GM12878 (cell line): Measurements from ENCODE around the gene PC. TPM values are rescaled to one million over a fixed set of nuclear protein-coding genes. Genes with fewer than 3 reads are reported as not detected.

ENCODE experiments used
- ATAC-seq: fragments of 200-7000 bp; cut with Tn5 transposase; 3 replicates; pipeline ENCODE4 v1.9.1; 2020; ENCODE audit warnings: mild to moderate bottlenecking, moderate library complexity
- BruUV-seq: library from RNA; stranded (reverse); fragments of 400-500 nt; replicated peaks from 2 replicates; lab custom pipeline; 2021; lab: Mats Ljungman, UMichigan
- CTCF ChIA-PET: fragments of 300-600 bp; sonication (Branson Sonifier 250); formaldehyde crosslinking; extraction: SDS; loops from one replicate; lab custom pipeline; 2021; ENCODE audit warnings: inconsistent platforms; lab: Yijun Ruan, JAX
- POLR2A ChIA-PET: fragments of 350-600 bp; formaldehyde crosslinking; extraction: SDS; loops from one replicate; lab custom pipeline; 2021; ENCODE audit warnings: inconsistent platforms; lab: Charles Lee
- RAD21 ChIA-PET: fragments of 300-600 bp; sonication (Branson Sonifier 250); formaldehyde crosslinking; loops from one replicate; lab custom pipeline; 2023; ENCODE audit warnings: antibody characterized with exemption; ENCODE audit not compliant: unreplicated experiment; lab: Charles Lee
- SMC1A ChIA-PET: fragments of 300-600 bp; sonication (Branson Sonifier 250); formaldehyde crosslinking; loops from one replicate; lab custom pipeline; 2023; ENCODE audit not compliant: unreplicated experiment, uncharacterized antibody; lab: Charles Lee
- DNase-seq: peaks from one replicate; pipeline ENCODE4 v3.0.0-alpha.2; 2011; ENCODE audit warnings: low read depth, low spot score
- FAIRE-seq: peaks from 3 replicates; lab custom pipeline; 2011; peaks lifted over from hg19 to GRCh38; lab: Jason Lieb, UNC
- H2AFZ ChIP-seq: 2 replicates; pipeline ENCODE4 v1.6.0; 2011; ENCODE audit warnings: low read depth, low read length, control low read depth; ENCODE audit not compliant: control insufficient read depth
- H3K27ac ChIP-seq: 2 replicates; pipeline ENCODE4 v1.5.1; 2011; ENCODE audit warnings: control low read depth; ENCODE audit not compliant: control insufficient read depth, insufficient read depth
- H3K27me3 ChIP-seq, 2 experiments: replicated peaks in 1 of 2; 2 replicates each; pipeline versions ENCODE4 v1.6.0 to v1.6.1; 2011; ENCODE audit warnings: low read length in 1 of 2; ENCODE audit not compliant: control insufficient read depth in 2 of 2, insufficient read depth in 2 of 2
- H3K36me3 ChIP-seq, 2 experiments: 2 replicates each; pipeline ENCODE4 v1.5.1; 2011; ENCODE audit warnings: low read length in 1 of 2; ENCODE audit not compliant: control insufficient read depth in 2 of 2, insufficient read depth in 2 of 2
- H3K4me1 ChIP-seq: 2 replicates; pipeline ENCODE4 v1.6.1; 2011; ENCODE audit warnings: mild to moderate bottlenecking, low read length, moderate library complexity, mixed read lengths; ENCODE audit not compliant: control insufficient read depth, insufficient read depth
- H3K4me2 ChIP-seq: 2 replicates; pipeline ENCODE4 v1.6.0; 2011; ENCODE audit warnings: control low read depth; ENCODE audit not compliant: control insufficient read depth, insufficient read depth
- H3K4me3 ChIP-seq: fragments of 200-600 bp; sonication (generic); 2 replicates; pipeline ENCODE4 v1.5.1; 2016
- H3K79me2 ChIP-seq: 2 replicates; pipeline ENCODE4 v1.6.0; 2011; ENCODE audit warnings: low read length; ENCODE audit not compliant: control insufficient read depth, insufficient read depth
- H3K9ac ChIP-seq: 2 replicates; pipeline ENCODE4 v1.8.0; 2011; ENCODE audit warnings: low read length, control low read depth, mixed read lengths; ENCODE audit not compliant: control insufficient read depth, insufficient read depth
- H3K9me3 ChIP-seq: replicated peaks from 3 replicates; pipeline ENCODE4 v1.5.1; 2011; ENCODE audit warnings: mild to moderate bottlenecking, low read length; ENCODE audit not compliant: control insufficient read depth, insufficient read depth
- H4K20me1 ChIP-seq: 2 replicates; pipeline ENCODE4 v1.6.0; 2011; ENCODE audit not compliant: control insufficient read depth, insufficient read depth
- ASH2L ChIP-seq: fragments of 300-600, 200-600 bp; sonication (generic); IDR thresholded peaks from 2 replicates; pipeline ENCODE4 v1.6.1; 2017; ENCODE audit warnings: low read depth, mild to moderate bottlenecking, borderline replicate concordance
- BRCA1 ChIP-seq: IDR thresholded peaks from 2 replicates; pipeline ENCODE4 v1.6.1; 2011; ENCODE audit warnings: low read depth, low read length, improper control_type of control experiment
- CBFB ChIP-seq: IDR thresholded peaks from 2 replicates; pipeline ENCODE4 v1.6.1; 2016; ENCODE audit warnings: antibody characterized with exemption, low read depth
- CHD4 ChIP-seq: fragments of 200-600 bp; sonication (generic); IDR thresholded peaks from 2 replicates; pipeline ENCODE4 v1.6.1; 2016; ENCODE audit warnings: mild to moderate bottlenecking
- EGR1 ChIP-seq, 2 experiments: IDR thresholded peaks; 1 replicate in 1 of 2; 2 replicates in 1 of 2; pipeline ENCODE4 v1.6.1; 2011 to 2012; ENCODE audit warnings: low read depth in 2 of 2, low read length in 2 of 2, borderline replicate concordance in 1 of 2, mild to moderate bottlenecking in 1 of 2, moderate library complexity in 1 of 2
- JUNB ChIP-seq: IDR thresholded peaks from 2 replicates; pipeline ENCODE4 v1.6.1; 2016; ENCODE audit warnings: antibody characterized with exemption, mild to moderate bottlenecking
- LARP7 ChIP-seq: fragments of 450-650 bp; IDR thresholded peaks from 2 replicates; pipeline ENCODE4 v1.6.1; 2017; ENCODE audit warnings: mild to moderate bottlenecking
- MEF2B ChIP-seq: fragments of 450-650 bp; IDR thresholded peaks from 2 replicates; pipeline ENCODE4 v1.6.1; 2018; ENCODE audit warnings: mild to moderate bottlenecking, moderate library complexity; ENCODE audit not compliant: partially characterized antibody, poor library complexity, severe bottlenecking
- MTA3 ChIP-seq: IDR thresholded peaks from 2 replicates; pipeline ENCODE4 v1.6.1; 2012; ENCODE audit warnings: low read length, inconsistent platforms, borderline replicate concordance
- POLR2A ChIP-seq: IDR thresholded peaks from 2 replicates; pipeline ENCODE4 v1.6.1; 2011; ENCODE audit warnings: low read depth, mild to moderate bottlenecking, low read length
- RB1 ChIP-seq: fragments of 450-650 bp; formaldehyde crosslinking; IDR thresholded peaks from 2 replicates; pipeline ENCODE4 v1.6.1; 2017; ENCODE audit warnings: mild to moderate bottlenecking, borderline replicate concordance
- SMAD1 ChIP-seq: fragments of 450-650 bp; IDR thresholded peaks from 2 replicates; pipeline ENCODE4 v1.6.1; 2018; ENCODE audit warnings: mild to moderate bottlenecking, low read depth; ENCODE audit not compliant: partially characterized antibody
- SMARCA5 ChIP-seq: fragments of 450-650 bp; IDR thresholded peaks from 2 replicates; pipeline ENCODE4 v1.6.1; 2017; ENCODE audit warnings: mild to moderate bottlenecking
- SREBF1 ChIP-seq: IDR thresholded peaks from 2 replicates; pipeline ENCODE4 v1.6.1; 2012; ENCODE audit warnings: mild to moderate bottlenecking, low read length
- SUZ12 ChIP-seq: fragments of 200-600 bp; sonication (generic); IDR thresholded peaks from one replicate; pipeline ENCODE4 v1.6.1; 2018; ENCODE audit warnings: antibody characterized with exemption, mild to moderate bottlenecking; ENCODE audit not compliant: unreplicated experiment
- TCF12 ChIP-seq: IDR thresholded peaks from 2 replicates; pipeline ENCODE4 v1.6.1; 2011; ENCODE audit warnings: low read depth, mild to moderate bottlenecking, low read length
- WGBS: methylation state at CpG from one replicate; pipeline ENCODE4 v1.1.6; 2016; ENCODE audit warnings: low lambda C conversion rate; ENCODE audit not compliant: insufficient replicate concordance, insufficient coverage; ENCODE audit errors: missing lambda C conversion rate; 5-methylcytosine and 5-hydroxymethylcytosine counted together
- in situ Hi-C: fragments of 300-500 bp; cut with MboI; formaldehyde crosslinking; loops from 9 replicates; pipeline ENCODE4 v1.14.3; 2018; ENCODE audit warnings: mixed read lengths
- intact Hi-C: fragments of 100-400 bp; cut with micrococcal nuclease; formaldehyde crosslinking; loops from one replicate; pipeline ENCODE4 v1.14.2; 2022; ENCODE audit not compliant: unreplicated experiment
- polyA plus RNA-seq, 11 experiments: library from polyadenylated mRNA; depleted of rRNA in 4 of 11; unstranded in 6 of 11; stranded (reverse) in 5 of 11; fragments of >200 nt; fragmentation: Nextera tagmentation in 4 of 11; fragmentation: Illumina TruSeq in 1 of 11; extraction: Ambion mirVana in 4 of 11; extraction: Trizol in 1 of 11; gene quantifications; 1 replicate in 1 of 11; 2 replicates in 10 of 11; pipeline versions ENCODE4 v1.2.1 to v1.2.3, GENCODE V29; 2011 to 2016; ENCODE audit warnings: inconsistent platforms in 2 of 11, missing spikeins in 2 of 11, low read depth in 1 of 11
- total RNA-seq, 4 experiments: library from RNA; depleted of rRNA in 3 of 4; stranded (reverse); fragments of >200 nt in 3 of 4; fragmentation: Illumina TruSeq in 1 of 4; extraction: Trizol in 1 of 4; gene quantifications; 2 replicates each; pipeline versions ENCODE4 v1.2.1 to v1.2.3, GENCODE V29; 2013 to 2021
- TF ChIP-seq, protein P1 (sequence below): IDR thresholded peaks from 2 replicates; pipeline ENCODE4 v1.6.1; 2012; ENCODE audit warnings: mild to moderate bottlenecking, low read depth, low read length
- TF ChIP-seq, protein P2 (sequence below): IDR thresholded peaks from 2 replicates; pipeline ENCODE4 v1.6.1; 2011; ENCODE audit warnings: mild to moderate bottlenecking, low read depth, low read length, moderate library complexity; ENCODE audit not compliant: insufficient replicate concordance

Gene PC
- total and polyA plus RNA-seq, 10 of the 15 experiments (the other 5 are each of a cell fraction or from before 2014, with no cell fraction given), result 0.22 to 10.3 (median 4.5) TPM

DNA sequence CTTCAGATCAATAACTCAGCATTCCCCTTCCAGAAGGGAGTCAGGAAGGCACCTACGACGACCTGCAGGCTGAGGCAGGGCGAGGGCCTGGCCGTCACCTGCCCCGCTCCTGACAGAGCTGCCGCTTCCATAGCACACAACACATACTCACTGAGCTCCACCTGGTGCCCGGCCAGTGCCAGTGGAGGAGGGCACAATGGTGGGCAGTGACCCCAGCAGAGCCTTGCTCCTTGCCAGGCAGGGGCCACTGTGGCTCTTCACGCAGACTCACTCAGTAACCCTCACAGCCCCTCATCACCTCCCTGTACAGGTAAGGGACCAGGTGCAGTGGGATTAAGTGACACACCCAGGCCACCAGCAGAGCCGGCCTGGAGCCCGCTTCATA, 76.7 kb downstream of the PC start:
- intact Hi-C loops (no loop called here), in situ Hi-C loops (loop anchor here (5.0 kb wide), 1 partner anchor 189 kb away; no protein-coding TSS in a partner anchor)
- peaks cover 3% of the 10 kb centered on the region; the same call in 1 of the 2 replicates for H3K4me1 ChIP-seq
- H3K27me3 ChIP-seq, result peaks cover 0 to 1% of the 10 kb centered on the region in 2 experiments; a peak in 2 of 4 replicates
- DNase-seq (no peak), FAIRE-seq (no peak), ATAC-seq (0 out of 3 replicates have a peak, but pooled peaks have one; percentile 22)
- RAD21 ChIA-PET, result interaction anchor here (0.9 to 2.2 kb wide), 3 partner anchors 47 to 187 kb away, joined by 3 to 6 read pairs (median 5); no protein-coding TSS in a partner anchor
- no peak overlapping the region for H3K4me3 ChIP-seq
- 52% methylated on average over 10 of the region's 10 CpGs for WGBS
- H4K20me1 ChIP-seq, result no peaks in the 10 kb centered on the region
- no peaks in the 10 kb centered on the region for H3K36me3 ChIP-seq
- H3K4me2 ChIP-seq, result no peak overlapping the region
- H3K79me2 ChIP-seq, result no peaks in the 10 kb centered on the region
- CTCF ChIA-PET, result interaction anchor here (1.2 to 2.7 kb wide), 4 partner anchors 40 to 303 kb away, joined by 3 to 11 read pairs (median 10); partner anchors contain the start of gene RCE1
- no peak overlapping the region for H2AFZ ChIP-seq
- no peaks in the 10 kb centered on the region for H3K9me3 ChIP-seq
- SMC1A ChIA-PET, result interaction anchor here (1.0 to 1.7 kb wide), 3 partner anchors 26 to 40 kb away, joined by 3 to 5 read pairs (median 4); no protein-coding TSS in a partner anchor
- TF ChIP-seq ASH2L, result no peak
- TF ChIP-seq BRCA1, result no peak
- TF ChIP-seq JUNB, result no peak
- no peak for TF ChIP-seq SUZ12
- no peak for TF ChIP-seq POLR2A
- TF ChIP-seq SMAD1, result no peak
- TF ChIP-seq, protein P1, sequence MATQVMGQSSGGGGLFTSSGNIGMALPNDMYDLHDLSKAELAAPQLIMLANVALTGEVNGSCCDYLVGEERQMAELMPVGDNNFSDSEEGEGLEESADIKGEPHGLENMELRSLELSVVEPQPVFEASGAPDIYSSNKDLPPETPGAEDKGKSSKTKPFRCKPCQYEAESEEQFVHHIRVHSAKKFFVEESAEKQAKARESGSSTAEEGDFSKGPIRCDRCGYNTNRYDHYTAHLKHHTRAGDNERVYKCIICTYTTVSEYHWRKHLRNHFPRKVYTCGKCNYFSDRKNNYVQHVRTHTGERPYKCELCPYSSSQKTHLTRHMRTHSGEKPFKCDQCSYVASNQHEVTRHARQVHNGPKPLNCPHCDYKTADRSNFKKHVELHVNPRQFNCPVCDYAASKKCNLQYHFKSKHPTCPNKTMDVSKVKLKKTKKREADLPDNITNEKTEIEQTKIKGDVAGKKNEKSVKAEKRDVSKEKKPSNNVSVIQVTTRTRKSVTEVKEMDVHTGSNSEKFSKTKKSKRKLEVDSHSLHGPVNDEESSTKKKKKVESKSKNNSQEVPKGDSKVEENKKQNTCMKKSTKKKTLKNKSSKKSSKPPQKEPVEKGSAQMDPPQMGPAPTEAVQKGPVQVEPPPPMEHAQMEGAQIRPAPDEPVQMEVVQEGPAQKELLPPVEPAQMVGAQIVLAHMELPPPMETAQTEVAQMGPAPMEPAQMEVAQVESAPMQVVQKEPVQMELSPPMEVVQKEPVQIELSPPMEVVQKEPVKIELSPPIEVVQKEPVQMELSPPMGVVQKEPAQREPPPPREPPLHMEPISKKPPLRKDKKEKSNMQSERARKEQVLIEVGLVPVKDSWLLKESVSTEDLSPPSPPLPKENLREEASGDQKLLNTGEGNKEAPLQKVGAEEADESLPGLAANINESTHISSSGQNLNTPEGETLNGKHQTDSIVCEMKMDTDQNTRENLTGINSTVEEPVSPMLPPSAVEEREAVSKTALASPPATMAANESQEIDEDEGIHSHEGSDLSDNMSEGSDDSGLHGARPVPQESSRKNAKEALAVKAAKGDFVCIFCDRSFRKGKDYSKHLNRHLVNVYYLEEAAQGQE, result no peak
- no peak for TF ChIP-seq EGR1 (IDR thresholded peaks at IDR 0.05; ENCODE audit: borderline replicate concordance in 1 of 2, low read depth in 2 of 2, low read length in 2 of 2)
- TF ChIP-seq CBFB, result no peak
- TF ChIP-seq SREBF1, result no peak
- no peak for TF ChIP-seq TCF12
- TF ChIP-seq MEF2B, result no peak
- no peak for TF ChIP-seq CHD4
- no peak for TF ChIP-seq MTA3
- TF ChIP-seq SMARCA5, result no peak
- TF ChIP-seq, protein P2, sequence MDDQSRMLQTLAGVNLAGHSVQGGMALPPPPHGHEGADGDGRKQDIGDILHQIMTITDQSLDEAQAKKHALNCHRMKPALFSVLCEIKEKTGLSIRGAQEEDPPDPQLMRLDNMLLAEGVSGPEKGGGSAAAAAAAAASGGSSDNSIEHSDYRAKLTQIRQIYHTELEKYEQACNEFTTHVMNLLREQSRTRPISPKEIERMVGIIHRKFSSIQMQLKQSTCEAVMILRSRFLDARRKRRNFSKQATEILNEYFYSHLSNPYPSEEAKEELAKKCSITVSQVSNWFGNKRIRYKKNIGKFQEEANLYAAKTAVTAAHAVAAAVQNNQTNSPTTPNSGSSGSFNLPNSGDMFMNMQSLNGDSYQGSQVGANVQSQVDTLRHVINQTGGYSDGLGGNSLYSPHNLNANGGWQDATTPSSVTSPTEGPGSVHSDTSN, result no peak
- TF ChIP-seq LARP7, result no peak
- TF ChIP-seq RB1, result no peak
- no peak overlapping the region for H3K9ac ChIP-seq
- no TSS peak for BruUV-seq
- no peak overlapping the region for H3K27ac ChIP-seq
- POLR2A ChIA-PET, result no interaction called here
